Ovary (tissue), 9 donors: Measurements from ENCODE around the gene FAM171A2. TPM values are rescaled to one million over a fixed set of nuclear protein-coding genes. Genes with fewer than 3 reads are reported as not detected.
"Not testable (repeated sequence)": the region's sequence is repeated elsewhere in the genome, so short reads cannot be mapped to it uniquely, and the experiment has no call there.

Source experiments
- DNase-seq, 5 donors: peaks; one replicate each; pipeline ENCODE4 v3.0.0-alpha.2; 2019 to 2020
- H3K27ac ChIP-seq, 2 donors: fragments of 200-600 bp; one replicate each; pipeline versions ENCODE4 v1.5.1 to v1.8.0; 2019 to 2022
- H3K27me3 ChIP-seq: fragments of 200-600 bp; one replicate; pipeline ENCODE4 v1.8.0; 2022
- H3K36me3 ChIP-seq: fragments of 200-600 bp; sonication (generic); one replicate; pipeline ENCODE4 v1.5.1; 2019
- H3K4me1 ChIP-seq: one replicate; pipeline ENCODE4 v1.8.1; 2013; ENCODE audit warnings: mild to moderate bottlenecking, moderate library complexity; ENCODE audit not compliant: insufficient read depth
- H3K4me3 ChIP-seq: fragments of 200-600 bp; sonication (generic); one replicate; pipeline ENCODE4 v1.5.1; 2017
- H3K9me3 ChIP-seq, 2 donors: fragments of 200-600 bp in 1 of 2; sonication (generic) in 1 of 2; one replicate each; pipeline versions ENCODE4 v1.5.1 to v1.8.1; 2013 to 2019; ENCODE audit warnings: mild to moderate bottlenecking in 1 of 2, moderate library complexity in 1 of 2
- EP300 ChIP-seq: sonication (generic); formaldehyde crosslinking; IDR thresholded peaks from one replicate; pipeline ENCODE4 v1.6.1; 2017; ENCODE audit warnings: antibody characterized with exemption
- POLR2A ChIP-seq: fragments of 450-650 bp; IDR thresholded peaks from one replicate; pipeline ENCODE4 v1.6.1; 2017; ENCODE audit warnings: antibody characterized with exemption, mild to moderate bottlenecking, moderate library complexity
- WGBS, 3 donors: extraction: QIAGEN DNeasy Blood & Tissue Kit in 1 of 3; methylation state at CpG; one replicate each; pipeline versions ENCODE4 v1.1.5 to v1.1.7; 2013 to 2017; 5-methylcytosine and 5-hydroxymethylcytosine counted together
- intact Hi-C, 4 donors: fragments of 100-400 bp; cut with DNase I; formaldehyde crosslinking; loops; one replicate each; pipeline versions ENCODE4 v1.11.0 to v1.15.1; 2022 to 2023
- polyA plus RNA-seq, 2 donors: library from polyadenylated mRNA; stranded (reverse); fragments of 200-250 nt in 1 of 2; fragments of 350-450 nt in 1 of 2; fragmentation: Illumina TruSeq in 1 of 2; extraction: RNeasy Lipid Tissue Mini Kit (QIAGEN cat#74804) in 1 of 2; gene quantifications; one replicate each; pipeline ENCODE4 v1.2.3, GENCODE V29; 2013 to 2014
- total RNA-seq, 7 donors: library from RNA; depleted of rRNA in 2 of 7; stranded (reverse); fragments of >200 nt in 2 of 7; fragmentation: NEBNext Ultra II Directional in 3 of 7; extraction: Animal tissue kit (Norgen Biotek cat#: 25700) in 3 of 7; gene quantifications; one replicate each; pipeline versions ENCODE4 v1.1.0 to v1.2.4, GENCODE V29; 2016 to 2023
- TF ChIP-seq, protein P1 (sequence below), 3 donors: fragments of 450-650 bp in 2 of 3; fragments of 200-600 bp in 1 of 3; IDR thresholded peaks; one replicate each; pipeline versions ENCODE4 v1.5.1 to v1.8.0; 2016 to 2022; ENCODE audit warnings: antibody characterized with exemption in 3 of 3, mild to moderate bottlenecking in 1 of 3
- donor health status: DM: no; HTN: no; CAD: no; lungs with moderate emphysema.
- donor health status: DM: no; HTN: no; CAD: no.
- donor health status: Bipolar disorder and iron deficiency.
- donor health status: DM: yes; HTN: yes; CAD: no.
- donor health status: DM: no; HTN: no; CAD: no.
- donor health status: DM: yes; HTN: yes; CAD: no.

Gene FAM171A2
- total and polyA plus RNA-seq, 9 donors = 0.17 to 23.7 (median 10.6) TPM

DNA sequence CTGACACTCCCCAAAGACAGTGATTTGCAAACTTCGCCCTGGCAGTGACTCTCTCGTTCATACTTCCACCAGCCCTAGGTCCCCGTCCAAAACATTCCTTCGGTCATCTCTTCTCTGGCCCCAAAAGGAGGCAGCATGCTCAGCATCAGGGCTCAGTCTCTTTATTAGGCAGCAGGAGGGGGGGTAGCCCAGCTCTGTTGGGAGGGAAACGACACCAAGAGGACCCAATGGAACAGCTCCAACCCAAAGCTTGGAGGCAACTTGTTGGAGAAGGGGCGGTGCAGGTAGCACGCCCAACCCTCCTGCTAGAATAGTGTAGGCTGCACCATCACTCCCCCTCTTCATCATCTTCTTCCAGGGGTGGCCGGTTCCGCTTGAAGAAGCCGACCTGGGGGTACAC, 8.4 kb upstream of the FAM171A2 start:
- Histone ChIP-seq H3K27me3 (no peaks in the 10 kb centered on the region), H3K4me3 (no peak overlapping the region), H3K4me1 (no peaks in the 10 kb centered on the region), H3K36me3 (no peaks in the 10 kb centered on the region), H3K9me3 (no peaks in the 10 kb centered on the region), H3K27ac (no peak overlapping the region)
- DNase-seq = no peak
- 41 to 43% (median 43%) methylated on average over 10 of the region's 10 CpGs for WGBS, 3 donors
- TF ChIP-seq, protein P1, sequence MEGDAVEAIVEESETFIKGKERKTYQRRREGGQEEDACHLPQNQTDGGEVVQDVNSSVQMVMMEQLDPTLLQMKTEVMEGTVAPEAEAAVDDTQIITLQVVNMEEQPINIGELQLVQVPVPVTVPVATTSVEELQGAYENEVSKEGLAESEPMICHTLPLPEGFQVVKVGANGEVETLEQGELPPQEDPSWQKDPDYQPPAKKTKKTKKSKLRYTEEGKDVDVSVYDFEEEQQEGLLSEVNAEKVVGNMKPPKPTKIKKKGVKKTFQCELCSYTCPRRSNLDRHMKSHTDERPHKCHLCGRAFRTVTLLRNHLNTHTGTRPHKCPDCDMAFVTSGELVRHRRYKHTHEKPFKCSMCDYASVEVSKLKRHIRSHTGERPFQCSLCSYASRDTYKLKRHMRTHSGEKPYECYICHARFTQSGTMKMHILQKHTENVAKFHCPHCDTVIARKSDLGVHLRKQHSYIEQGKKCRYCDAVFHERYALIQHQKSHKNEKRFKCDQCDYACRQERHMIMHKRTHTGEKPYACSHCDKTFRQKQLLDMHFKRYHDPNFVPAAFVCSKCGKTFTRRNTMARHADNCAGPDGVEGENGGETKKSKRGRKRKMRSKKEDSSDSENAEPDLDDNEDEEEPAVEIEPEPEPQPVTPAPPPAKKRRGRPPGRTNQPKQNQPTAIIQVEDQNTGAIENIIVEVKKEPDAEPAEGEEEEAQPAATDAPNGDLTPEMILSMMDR (IDR thresholded peaks at IDR 0.05) = no peak
- TF ChIP-seq EP300 (no peak), POLR2A (no peak)
- intact Hi-C loops = no loop called here

DNA sequence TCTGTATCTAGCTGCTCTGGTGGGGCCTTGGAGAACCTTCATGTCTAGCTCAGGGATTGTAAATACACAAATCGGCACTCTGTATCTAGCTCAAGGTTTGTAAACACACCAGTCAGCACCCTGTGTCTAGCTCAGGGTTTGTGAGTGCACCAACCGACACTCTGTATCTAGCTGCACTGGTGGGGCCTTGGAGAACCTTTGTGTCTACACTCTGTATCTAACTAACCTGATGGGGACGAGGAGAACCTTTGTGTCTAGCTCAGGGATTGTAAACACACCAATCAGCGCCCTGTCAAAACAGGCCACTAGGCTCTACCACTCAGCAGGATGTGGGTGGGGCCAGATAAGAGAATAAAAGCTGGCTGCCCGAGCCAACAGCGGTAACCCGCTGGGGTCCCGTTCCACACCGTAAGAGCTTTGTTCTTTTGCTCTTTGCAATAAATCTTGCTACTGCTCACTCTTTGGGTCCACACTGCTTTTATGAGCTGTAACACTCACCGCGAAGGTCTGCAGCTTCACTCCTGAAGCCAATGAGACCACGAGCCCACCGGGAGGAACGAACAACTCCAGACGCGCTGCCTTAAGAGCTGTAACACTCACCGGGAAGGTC, 5.9 kb upstream of the FAM171A2 start:
- DNase-seq, H3K36me3 ChIP-seq, intact Hi-C loops, H3K4me1 ChIP-seq, H3K9me3 ChIP-seq, H3K27me3 ChIP-seq, H3K4me3 ChIP-seq, H3K27ac ChIP-seq: not testable (repeated sequence)
- WGBS, 3 donors = 36 to 50% (median 37%) methylated on average over 17 of the region's 17 CpGs

DNA sequence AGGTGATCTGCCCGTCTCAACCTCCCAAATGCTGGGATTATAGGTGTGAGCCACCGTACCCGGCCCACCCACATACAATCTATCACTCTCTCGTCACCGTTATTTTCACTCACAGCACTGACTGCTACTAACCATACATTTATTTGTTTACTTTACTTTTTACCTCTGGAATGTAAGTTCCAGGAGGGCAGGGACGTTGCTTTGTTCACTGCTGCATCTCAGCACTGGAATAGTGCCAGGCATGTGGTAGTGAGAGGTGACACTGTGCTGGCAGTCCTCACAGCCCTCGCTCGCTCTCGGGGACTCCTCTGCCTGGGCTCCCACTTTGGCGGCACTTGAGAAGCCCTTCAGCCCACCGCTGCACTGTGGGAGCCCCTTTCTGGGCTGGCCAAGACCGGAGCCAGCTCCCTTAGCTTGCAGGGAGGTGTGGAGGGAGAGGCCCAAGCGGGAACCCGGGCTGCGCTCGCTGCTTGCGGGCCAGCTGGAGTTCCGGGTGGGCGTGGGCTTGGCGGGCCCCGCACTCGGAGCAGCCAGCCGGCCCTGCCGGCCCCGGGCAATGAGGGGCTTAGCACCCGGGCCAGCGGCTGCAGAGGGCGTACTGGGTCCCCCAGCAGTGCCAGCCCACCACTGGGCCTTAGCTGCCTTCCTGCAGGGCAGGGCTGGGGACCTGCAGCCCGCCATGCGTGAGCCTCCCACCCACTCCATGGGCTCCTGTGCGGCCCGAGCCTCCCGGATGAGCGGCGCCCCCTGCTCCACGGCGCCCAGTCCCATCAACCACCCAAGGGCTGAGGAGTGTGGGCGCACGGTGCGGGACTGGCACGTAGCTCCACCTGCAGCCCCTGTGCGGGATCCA, 5.0 kb upstream of the FAM171A2 start:
- H3K36me3 ChIP-seq, H3K27ac ChIP-seq, H3K27me3 ChIP-seq, H3K4me3 ChIP-seq, H3K4me1 ChIP-seq, H3K9me3 ChIP-seq, DNase-seq, intact Hi-C loops: not testable (repeated sequence)
- WGBS, 3 donors = 90 to 93% (median 91%) methylated on average over 33 to 42 of the region's 42 CpGs

DNA sequence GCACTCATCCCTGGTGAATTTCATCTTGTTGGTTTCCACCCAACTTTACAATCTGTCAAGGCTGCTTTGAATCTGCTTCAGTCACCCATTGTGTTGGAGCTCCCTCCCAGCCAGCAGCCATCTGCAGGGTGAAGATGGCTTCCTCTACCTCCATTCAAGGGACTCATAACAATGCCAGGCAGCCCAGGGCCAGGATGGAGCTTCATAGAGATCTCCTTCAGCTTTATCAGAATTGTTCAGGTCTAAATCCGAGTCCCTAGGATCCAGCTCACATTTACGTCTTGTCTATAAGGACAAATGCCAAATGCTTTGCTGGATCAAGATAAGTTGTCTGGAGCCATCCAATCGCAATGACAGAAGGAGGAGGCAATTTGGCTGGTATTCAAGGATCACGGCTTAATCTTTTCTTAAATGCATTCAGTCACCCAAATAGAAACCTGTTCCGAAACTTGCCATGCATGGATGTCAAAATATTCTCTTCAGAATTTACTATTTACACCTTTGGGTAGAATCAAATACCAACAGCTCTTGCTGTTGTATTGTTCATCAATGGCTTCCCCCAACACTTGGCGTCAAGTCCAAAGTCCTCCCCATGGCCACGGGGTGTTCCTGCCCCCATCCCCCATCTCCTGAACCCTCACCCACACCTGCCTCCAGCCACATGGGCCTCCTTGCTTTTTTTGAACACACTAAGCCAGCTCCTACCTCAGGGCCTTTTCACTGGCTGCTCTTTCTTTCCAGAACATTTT, 3.8 kb upstream of the FAM171A2 start:
- intact Hi-C loops = no loop called here
- WGBS, 3 donors = 54 to 62% (median 54%) methylated on average over 7 of the region's 7 CpGs
- H3K27me3 ChIP-seq = no peaks in the 10 kb centered on the region
- no peaks in the 10 kb centered on the region for H3K9me3 ChIP-seq
- DNase-seq = no peak
- H3K4me1 ChIP-seq = no peaks in the 10 kb centered on the region
- H3K27ac ChIP-seq = no peak overlapping the region
- no peak overlapping the region for H3K4me3 ChIP-seq
- TF ChIP-seq, protein P1 (IDR thresholded peaks at IDR 0.05) = no peak
- TF ChIP-seq POLR2A (no peak), EP300 (no peak)
- no peaks in the 10 kb centered on the region for H3K36me3 ChIP-seq

DNA sequence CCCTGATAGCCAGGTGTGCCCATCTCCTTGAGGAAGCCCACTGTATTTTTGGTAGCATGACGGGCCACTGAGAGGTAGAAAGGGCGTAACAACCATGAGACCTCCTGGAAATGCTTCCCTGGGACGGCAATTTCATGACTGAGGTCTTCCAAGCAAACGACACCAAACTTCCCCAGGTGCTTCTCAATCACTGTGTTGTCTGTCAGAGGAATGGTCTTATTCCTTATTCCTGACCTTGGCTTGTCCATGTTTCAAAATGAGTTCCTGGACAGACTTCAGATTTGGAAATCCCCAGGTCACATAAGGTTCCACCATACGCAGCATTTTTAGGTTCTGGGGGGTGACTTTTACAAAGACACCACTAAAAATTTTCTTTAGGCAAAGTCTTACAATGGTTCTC, 1.4 kb upstream of the FAM171A2 start:
- intact Hi-C loops, H3K4me1 ChIP-seq, H3K9me3 ChIP-seq, H3K27ac ChIP-seq, H3K36me3 ChIP-seq, DNase-seq, H3K27me3 ChIP-seq, H3K4me3 ChIP-seq: not testable (repeated sequence)
- 81 to 88% (median 88%) methylated on average over 5 of the region's 5 CpGs for whole genome bisulfite sequencing, 3 donors
